CD4-positive, alpha-beta T cell treated with Interleukin-1 beta for 1 hour (primary cell): ENCODE data around the gene RCN2.

ENCODE experiments used
- DNase-seq, 2 donors: peaks; one replicate each; pipeline ENCODE4 v3.0.0-alpha.2; 2020 to 2022

Gene RCN2

GRCh38 chr15:76996076-76996525 lies 64.6 kb downstream of the RCN2 start:
- no peak for DNase-seq

DNA sequence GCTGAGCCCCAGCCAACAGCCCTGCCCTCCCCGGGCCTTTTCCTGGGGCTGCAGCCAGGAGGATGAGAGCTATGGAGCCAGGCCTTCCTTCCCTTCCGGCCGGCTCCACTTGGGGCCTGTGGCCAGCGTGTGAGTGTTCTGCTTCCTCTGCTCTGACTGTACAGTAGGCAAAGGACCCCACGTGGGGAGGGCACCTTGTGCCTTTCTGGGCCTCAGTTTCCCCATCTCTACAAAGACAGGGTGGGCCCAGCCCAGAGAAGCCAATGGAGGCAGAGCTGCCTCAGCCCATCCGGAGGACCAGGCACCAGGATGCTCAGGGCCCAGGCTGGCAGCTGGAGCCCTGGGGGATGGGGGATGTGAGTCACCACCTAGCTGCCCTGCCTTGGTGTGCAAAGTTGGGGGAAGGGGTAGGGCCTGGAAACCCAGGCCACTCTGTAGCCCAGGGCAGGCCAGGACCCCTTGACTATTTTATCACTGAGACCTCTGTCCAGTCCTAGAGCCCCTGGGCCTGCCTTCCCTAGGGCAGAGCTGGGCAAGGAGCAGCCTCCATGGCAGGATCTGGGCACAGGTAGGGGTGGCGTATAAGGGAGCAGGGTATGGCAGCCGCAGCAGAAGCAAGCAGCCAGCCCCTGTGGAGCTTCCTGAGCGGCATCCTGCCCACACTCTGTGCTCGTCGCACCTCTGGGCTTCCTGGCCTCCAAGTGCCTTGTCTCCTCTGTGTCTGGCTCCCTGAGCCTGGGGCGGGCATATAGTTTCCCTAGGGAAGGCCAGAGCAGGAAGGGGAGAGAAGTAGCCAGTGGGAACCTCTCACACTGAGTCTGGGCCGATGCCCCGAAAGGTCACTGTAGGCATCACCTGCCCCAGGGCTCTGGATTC lies 65.2 kb downstream of the RCN2 start:
- DNase-seq = no peak

DNA sequence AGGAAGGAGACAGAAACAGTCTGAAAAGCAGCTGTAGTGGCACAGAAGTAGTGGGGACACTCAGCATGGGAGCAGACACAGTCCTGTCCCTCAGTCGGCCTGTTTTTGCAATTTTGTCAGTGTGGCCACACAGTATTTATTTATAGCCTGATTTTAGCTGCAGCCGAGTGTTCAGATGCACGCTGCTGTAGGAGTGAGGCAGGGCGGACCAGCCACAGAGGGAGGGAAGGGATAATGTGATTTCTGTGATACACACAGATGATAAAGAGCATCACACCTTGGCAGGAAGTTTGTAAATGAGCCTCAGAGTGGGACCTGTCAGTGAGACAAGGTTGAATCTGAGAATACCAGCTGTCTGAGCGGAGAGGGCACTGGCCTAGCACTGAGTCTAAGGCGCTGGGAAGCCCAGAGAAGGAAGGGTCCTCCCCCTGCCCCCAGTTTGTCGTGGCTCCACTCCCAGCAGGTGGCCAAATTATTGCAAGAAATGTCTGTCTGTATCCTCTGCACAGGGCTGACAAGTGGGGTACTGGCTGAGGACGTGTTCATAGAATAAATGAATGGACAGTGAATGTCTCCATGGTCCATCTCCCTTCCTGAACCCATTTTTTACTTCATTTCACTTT lies 67.2 kb downstream of the RCN2 start:
- no peak for DNase-seq

- no peak for DNase-seq
Measured at GRCh38 chr15:76999996-77000395, 68.4 kb downstream of the RCN2 start.

GRCh38 chr15:77001351-77001750 lies 69.8 kb downstream of the RCN2 start:
- DNase-seq = no peak

GRCh38 chr15:77001966-77002365 lies 70.4 kb downstream of the RCN2 start:
- no peak for DNase-seq

DNA sequence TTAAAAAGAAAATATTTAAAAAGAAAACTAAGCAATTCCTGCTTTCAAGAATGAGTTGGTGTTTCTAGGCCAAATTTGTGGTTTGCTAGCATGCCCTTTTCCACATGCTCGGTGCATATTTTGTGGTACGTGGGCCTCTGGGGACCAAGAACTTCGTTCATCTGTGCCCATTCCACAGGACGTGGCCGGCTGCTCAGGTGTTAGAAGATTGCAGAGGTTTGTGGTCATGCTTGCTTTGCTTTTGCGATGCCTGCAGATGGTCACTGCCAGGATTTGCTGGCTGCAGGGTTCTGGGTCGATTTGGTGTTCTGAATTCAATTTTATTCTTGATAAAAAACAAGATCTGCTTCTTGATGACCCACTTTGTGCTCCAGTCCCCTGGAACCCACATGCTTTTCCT lies 70.9 kb downstream of the RCN2 start:
- DNase-seq = no peak

- DNase-seq = peak; percentile 69 to 71
Measured at GRCh38 chr15:77002954-77003912, 71.7 kb downstream of the RCN2 start.
